Neural crest cell (in vitro differentiated cells): ENCODE data around the gene NTMT1. TPM values are rescaled to one million over a fixed set of nuclear protein-coding genes. Genes with fewer than 3 reads are reported as not detected.

ENCODE experiments used
- DNase-seq: peaks from one replicate; pipeline ENCODE4 v3.0.0; 2021; ENCODE audit warnings: low read depth, mixed read lengths, low spot score
- H3K27ac Mint-ChIP-seq: one replicate; pipeline ENCODE4 v1.8.0; 2021; ENCODE audit warnings: mild to moderate bottlenecking, mixed read lengths; ENCODE audit not compliant: unreplicated experiment
- H3K27me3 Mint-ChIP-seq: 2 replicates; pipeline ENCODE4 v1.8.0; 2021; ENCODE audit warnings: low read depth, mild to moderate bottlenecking, mixed read lengths
- H3K36me3 Mint-ChIP-seq: 2 replicates; pipeline ENCODE4 v1.8.0; 2021; ENCODE audit warnings: low read depth, mild to moderate bottlenecking, mixed read lengths
- H3K4me1 Mint-ChIP-seq: 2 replicates; pipeline ENCODE4 v1.8.0; 2021; ENCODE audit warnings: mixed read lengths
- H3K4me3 Mint-ChIP-seq: one replicate; pipeline ENCODE4 v1.8.0; 2021; ENCODE audit warnings: mild to moderate bottlenecking, mixed read lengths
- H3K9me3 Mint-ChIP-seq: 2 replicates; pipeline ENCODE4 v1.8.0; 2021; ENCODE audit warnings: mixed read lengths
- CTCF ChIP-seq: fragments of 200-600 bp; sonication (generic); conservative IDR thresholded peaks from 2 replicates; pipeline ENCODE4 v1.5.0; 2021; ENCODE audit warnings: antibody characterized with exemption, mild to moderate bottlenecking
- total RNA-seq: library from RNA; stranded (reverse); gene quantifications from 2 replicates; pipeline ENCODE4 v1.2.1, GENCODE V29; 2021

Gene NTMT1
- total RNA-seq, 1 donor from 2014 or later = 51.8 TPM

DNA sequence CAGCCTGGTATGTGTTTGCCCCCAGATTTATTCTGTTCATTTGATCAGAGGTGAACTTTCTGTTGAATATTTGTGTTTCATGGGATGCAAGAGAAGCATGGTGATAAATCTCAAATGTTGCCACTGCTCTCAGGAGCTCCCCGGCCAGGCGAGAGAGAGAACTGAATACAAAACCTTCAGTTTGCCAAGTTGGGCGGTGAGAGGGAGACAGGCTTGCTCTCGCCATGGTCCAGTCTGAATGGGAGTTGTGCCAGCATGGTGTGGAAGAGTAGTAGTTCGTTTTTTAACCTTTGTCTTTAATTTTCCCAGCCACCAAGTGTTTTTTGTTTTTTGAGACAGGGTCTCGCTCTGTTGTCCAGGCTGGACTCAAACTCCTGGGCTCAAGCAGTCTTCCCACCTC is 2.7 kb downstream of the NTMT1 start:
- TF ChIP-seq CTCF = no peak
- no peaks in the 10 kb centered on the region for H3K36me3 Mint-ChIP-seq
- H3K4me3 Mint-ChIP-seq = peak overlapping the region; percentile 91
- no peak overlapping the region for H3K27ac Mint-ChIP-seq
- no peaks in the 10 kb centered on the region for H3K27me3 Mint-ChIP-seq
- no peak for DNase-seq
- peaks cover 47% of the 10 kb centered on the region for H3K4me1 Mint-ChIP-seq
- H3K9me3 Mint-ChIP-seq = no peaks in the 10 kb centered on the region

- Mint-ChIP-seq H3K9me3 (no peaks in the 10 kb centered on the region), H3K27me3 (no peaks in the 10 kb centered on the region), H3K4me1 (peaks cover 42% of the 10 kb centered on the region), H3K27ac (no peak overlapping the region), H3K36me3 (no peaks in the 10 kb centered on the region), H3K4me3 (peak overlapping the region; percentile 91)
- DNase-seq = no peak
- no peak for TF ChIP-seq CTCF
Observed at GRCh38 chr9:129629251-129629820, 3.4 kb downstream of the NTMT1 start.

DNA sequence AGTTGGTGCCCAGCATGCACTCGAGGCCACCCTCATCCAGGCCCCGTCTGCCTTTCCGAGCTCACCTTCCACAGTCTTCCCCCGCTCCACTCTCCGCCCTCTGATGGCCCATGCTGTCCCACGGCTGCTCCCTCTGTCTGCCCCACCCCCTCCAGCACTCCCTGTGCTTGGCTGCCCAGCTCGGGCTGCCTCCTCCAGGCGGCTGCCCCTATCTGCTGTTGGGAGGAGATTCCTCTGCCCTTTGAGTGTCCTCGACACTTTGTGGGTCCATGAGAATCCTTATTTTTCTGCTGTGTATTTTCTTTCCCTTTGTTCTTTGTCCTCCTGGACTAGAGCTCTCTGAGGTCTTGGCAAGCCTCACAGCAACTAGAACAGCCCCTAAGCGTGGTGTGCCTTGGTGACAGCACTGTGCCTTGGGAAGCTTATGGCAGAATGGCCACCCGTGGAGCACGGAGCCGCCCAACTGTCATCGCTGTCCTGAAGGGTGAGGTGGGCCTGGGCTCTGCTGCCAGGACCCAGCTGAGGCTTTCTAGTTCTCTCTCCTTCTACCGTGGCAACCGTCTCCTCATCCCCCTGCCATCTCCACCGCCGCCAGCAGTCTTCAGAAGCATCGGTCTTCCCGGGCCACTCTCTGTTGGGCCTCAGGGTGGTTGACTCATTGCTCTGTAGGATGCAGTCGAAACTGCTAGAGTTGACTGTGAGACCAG is 5.2 kb downstream of the NTMT1 start:
- peak overlapping the region; percentile 90 for H3K27ac Mint-ChIP-seq
- peaks cover 40% of the 10 kb centered on the region for H3K4me1 Mint-ChIP-seq
- no peaks in the 10 kb centered on the region for H3K36me3 Mint-ChIP-seq
- no peaks in the 10 kb centered on the region for H3K9me3 Mint-ChIP-seq
- no peak for DNase-seq
- H3K27me3 Mint-ChIP-seq = no peaks in the 10 kb centered on the region
- peak overlapping the region; percentile 54 for H3K4me3 Mint-ChIP-seq
- no peak for TF ChIP-seq CTCF

DNA sequence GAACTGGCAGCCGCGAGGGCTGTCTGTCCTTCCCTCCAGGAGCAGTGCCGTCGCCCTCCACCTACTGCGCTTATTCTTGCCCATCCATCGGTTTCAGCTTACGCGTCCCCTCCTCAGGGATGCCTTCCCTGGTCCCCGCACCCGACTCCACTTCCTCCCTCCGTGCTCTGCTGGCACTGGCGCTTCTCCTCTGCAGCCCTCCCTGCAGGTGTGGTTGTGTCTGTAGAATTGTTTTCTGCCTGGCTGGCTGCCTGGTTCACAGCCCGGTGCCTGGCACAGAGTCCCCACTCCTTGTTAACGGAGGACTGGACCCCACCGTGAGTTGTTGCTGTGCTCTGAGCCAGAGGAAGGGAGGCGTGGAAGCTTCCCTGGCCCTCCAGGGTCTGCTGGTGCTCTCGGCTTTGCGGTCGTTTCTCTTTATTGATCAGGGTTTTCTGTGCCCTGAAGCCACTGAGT is 5.7 kb downstream of the NTMT1 start:
- Mint-ChIP-seq H3K27me3 (no peaks in the 10 kb centered on the region), H3K9me3 (no peaks in the 10 kb centered on the region), H3K4me1 (peaks cover 36% of the 10 kb centered on the region), H3K4me3 (peak overlapping the region; percentile 54), H3K36me3 (no peaks in the 10 kb centered on the region), H3K27ac (peak overlapping the region; percentile 60)
- no peak for TF ChIP-seq CTCF
- no peak for DNase-seq

DNA sequence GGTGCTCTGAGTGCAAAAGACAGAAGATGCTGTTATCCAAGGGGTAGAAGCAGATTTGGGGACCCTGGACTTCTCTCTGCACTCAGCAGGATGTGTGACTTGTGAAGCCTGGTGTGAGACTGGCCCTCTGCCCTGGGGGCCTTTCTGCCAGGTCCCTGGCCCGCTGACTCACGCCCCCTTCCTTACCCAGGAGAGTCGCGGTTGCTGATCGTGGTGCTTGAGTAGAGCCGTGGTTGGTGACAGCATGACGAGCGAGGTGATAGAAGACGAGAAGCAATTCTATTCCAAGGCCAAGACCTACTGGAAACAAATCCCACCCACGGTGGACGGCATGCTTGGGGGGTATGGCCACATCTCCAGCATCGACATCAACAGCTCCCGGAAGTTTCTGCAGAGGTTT is 6.5 kb downstream of the NTMT1 start:
- no peak overlapping the region for H3K4me3 Mint-ChIP-seq
- H3K27ac Mint-ChIP-seq = no peak overlapping the region
- no peaks in the 10 kb centered on the region for H3K36me3 Mint-ChIP-seq
- peaks cover 29% of the 10 kb centered on the region for H3K4me1 Mint-ChIP-seq
- TF ChIP-seq CTCF = no peak
- DNase-seq = no peak
- H3K9me3 Mint-ChIP-seq = no peaks in the 10 kb centered on the region
- no peaks in the 10 kb centered on the region for H3K27me3 Mint-ChIP-seq
